GM12873 (cell line): ENCODE results near the gene ANTXR1.

Experiments used
- CTCF ChIP-seq: IDR thresholded peaks from 2 replicates; pipeline ENCODE4 v1.5.1; 2012; ENCODE audit warnings: low read depth, mild to moderate bottlenecking, moderate library complexity, low read length, control low read depth; ENCODE audit not compliant: insufficient read depth; ENCODE audit errors: missing control alignments

Gene ANTXR1

DNA sequence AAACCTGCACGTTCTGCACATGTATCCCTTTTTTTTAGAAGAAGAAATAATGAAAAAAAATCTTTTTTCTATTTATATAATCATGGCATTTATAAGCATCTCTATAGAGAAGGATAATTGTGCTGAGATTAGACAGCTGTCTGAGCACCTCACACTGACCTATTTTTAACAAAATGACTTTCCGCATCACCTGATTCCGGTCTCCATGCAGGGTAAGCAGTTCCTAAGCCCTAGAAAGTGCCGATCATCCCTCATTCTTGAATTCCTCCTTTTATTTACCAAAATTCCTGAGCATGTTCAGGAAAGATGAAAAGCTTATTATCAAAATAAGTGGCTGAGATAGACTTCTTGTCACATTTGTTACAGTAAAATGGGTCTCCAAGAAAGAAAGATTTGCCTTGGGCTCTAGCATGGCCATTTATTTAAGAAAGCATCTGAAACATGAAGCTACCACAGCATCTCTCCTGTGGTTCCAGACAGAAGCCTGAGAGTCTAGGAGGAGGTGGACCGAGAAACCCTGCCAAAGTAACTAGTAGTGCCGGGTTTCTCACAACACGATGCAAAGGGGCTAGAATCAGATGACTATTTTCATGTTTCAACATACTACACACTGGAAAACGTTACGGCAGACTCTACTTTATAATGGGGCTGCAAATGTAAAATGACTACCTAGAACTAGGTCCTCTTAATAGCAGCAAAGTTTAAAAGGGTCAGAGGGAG, 37.9 kb upstream of the ANTXR1 start:
- TF ChIP-seq CTCF, result no peak

DNA sequence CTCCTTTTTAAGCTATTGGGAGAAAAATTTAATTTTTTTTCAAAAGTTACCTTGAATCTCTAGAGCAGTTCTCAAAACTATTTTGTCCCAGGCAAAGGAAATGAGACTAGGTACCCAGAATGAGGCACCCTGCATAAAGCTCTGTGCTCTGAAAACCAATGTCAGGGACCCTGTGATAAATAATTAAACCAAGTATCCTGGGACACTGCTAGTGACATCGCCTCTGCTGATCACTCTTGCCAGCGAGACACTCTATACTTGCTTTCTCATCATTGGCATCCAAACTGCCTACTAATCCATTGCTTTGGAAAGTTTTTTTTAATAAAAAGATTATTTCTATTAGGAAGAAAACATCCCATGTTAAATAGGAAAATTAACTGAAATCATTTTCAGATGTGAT, 37.1 kb upstream of the ANTXR1 start:
- no peak for TF ChIP-seq CTCF

DNA sequence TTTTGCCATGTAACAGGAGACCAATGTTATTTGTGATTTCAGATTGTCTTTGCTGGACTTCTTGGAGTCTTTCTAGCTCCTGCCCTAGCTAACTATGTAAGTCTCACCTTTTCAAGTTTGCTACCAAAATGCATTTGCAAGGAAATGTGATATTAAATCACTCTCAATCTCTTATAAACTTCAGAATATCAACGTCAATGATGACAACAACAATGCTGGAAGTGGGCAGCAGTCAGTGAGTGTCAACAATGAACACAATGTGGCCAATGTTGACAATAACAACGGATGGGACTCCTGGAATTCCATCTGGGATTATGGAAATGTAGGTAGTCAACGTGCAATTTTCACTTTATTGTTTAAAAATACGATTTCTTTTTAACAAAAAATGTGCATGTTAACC, 35.5 kb upstream of the ANTXR1 start:
- TF ChIP-seq CTCF, result no peak

DNA sequence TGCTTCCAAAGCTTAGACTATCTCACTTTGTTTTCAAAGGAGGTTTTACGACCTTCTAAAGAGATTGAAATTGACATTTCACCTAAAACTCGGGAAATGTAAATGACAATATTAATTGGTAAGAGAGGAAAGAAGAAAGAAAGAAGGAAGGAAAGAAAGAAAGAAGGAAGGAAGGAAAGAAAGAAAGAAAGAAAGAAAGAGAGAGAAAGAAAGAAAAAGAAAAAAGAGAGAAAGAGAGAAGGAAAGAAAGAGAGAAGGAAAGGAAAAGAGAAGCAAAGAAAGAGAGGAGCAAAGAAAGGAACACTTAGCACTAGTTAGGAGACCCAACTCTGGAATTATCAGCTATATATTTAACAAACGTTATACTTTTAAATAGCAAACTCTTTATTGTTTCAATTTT, 34.9 kb upstream of the ANTXR1 start:
- no peak for TF ChIP-seq CTCF

DNA sequence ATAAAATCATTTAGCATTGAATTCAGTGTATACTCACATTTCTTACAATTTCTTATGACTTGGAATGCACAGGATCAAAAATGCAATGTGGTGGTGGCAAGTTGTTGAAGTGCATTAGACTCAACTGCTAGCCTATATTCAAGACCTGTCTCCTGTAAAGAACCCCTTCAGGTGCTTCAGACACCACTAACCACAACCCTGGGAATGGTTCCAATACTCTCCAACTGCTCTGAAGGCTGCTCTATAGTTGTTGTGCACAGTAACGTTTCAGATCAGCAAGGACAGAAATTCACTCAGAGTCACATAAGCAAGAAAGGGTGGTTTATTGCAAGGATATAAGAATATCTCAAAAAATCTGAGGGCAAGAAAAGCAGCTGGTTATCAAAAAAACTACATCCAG, 32.0 kb upstream of the ANTXR1 start:
- TF ChIP-seq CTCF, result no peak

DNA sequence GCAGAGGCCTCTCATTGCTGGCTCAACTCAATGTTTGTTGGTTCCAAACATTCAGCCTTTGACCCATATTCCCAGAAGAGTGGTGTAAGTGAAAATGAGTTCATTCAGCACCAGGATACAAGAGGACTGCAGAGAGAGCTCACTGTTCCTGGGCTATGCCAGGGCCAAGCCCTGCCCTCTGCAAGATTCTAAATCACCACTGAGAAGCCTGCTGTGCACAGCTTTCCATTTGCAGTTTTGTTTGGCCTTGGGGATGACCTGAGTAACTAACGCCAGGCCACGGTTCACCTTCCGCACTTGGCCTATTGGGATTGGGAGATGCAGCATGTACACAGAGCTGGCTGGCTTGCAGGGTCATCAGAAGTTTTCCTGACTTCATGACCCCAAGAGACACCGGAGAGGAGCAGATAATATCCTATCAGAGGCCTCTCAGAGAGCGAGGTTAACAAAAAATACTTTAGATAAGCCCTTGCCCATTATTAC, 25.9 kb upstream of the ANTXR1 start:
- TF ChIP-seq CTCF, result no peak

DNA sequence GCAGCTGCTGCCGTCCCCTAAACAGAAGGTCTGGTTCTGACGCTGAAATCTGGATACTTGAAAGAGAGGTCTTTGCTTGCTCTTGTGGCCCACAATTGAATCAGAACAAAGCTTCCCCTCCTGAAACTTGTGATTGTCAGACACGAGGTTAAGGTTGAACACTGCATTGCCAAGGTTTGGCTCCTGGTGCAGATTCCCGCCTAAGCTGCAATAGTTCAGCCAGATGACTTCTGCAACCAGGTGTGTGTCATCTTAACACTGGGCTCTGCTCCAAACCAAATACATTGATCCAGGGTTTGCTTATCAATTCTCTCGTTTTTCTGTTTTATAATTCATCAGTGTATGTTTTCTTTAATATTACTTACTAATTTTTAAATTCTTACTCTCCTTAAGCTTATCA, 23.9 kb upstream of the ANTXR1 start:
- no peak for TF ChIP-seq CTCF

DNA sequence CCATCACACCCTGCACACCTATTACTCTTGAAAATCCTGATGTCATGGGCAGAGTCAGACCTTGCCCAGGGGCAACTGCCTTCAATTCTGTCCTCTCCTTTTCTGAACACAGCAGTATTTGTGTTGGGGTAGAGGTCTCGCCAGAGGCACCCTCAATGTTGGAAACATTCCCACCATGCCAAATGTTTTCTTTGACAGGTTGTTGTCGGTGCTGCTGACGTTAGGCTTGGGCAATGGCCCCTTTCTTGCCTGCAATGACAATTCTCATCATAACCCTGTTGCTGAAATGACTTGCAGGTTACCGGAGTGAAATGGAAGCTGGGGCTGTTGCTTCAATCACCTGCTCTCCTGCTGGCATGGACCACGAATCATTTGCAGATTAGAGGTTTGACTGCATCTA, 20.6 kb upstream of the ANTXR1 start:
- TF ChIP-seq CTCF, result no peak
